Raji (cell line): ENCODE results near the gene SDHB.

ENCODE experiments used
- POLR2A ChIP-seq: IDR thresholded peaks from 2 replicates; pipeline ENCODE4 v1.6.1; 2011; ENCODE audit warnings: low read depth, low read length, control low read depth; ENCODE audit not compliant: insufficient read depth

Gene SDHB

GRCh38 chr1:16992675-16993074 lies 61.2 kb downstream of the SDHB start:
- TF ChIP-seq POLR2A = no peak

- TF ChIP-seq POLR2A = no peak
Observed at GRCh38 chr1:16992102-16992501, 61.7 kb downstream of the SDHB start.

- no peak for TF ChIP-seq POLR2A
Observed at GRCh38 chr1:16991571-16991970, 62.3 kb downstream of the SDHB start.

- no peak for TF ChIP-seq POLR2A
Observed at GRCh38 chr1:16989676-16990391, 64.0 kb downstream of the SDHB start.

DNA sequence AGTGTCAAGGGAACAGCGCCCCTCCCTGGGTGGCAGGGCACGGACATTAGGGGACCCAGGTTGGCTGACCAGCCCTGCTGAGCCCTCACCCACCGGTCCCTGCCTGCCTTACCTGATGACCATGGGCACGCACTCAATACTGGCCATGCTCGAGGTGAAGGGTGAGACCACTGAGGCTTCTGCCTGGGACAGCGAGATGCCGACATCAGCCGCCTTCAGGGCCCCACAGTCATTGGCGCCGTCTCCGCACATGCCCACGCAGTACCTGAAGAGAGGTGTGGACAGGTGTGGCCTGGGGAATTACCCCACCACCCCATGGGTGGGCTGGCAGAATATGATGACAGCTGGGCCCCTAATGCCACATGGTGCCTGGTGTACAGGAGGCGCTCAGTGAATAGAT lies 65.6 kb downstream of the SDHB start:
- TF ChIP-seq POLR2A = no peak

DNA sequence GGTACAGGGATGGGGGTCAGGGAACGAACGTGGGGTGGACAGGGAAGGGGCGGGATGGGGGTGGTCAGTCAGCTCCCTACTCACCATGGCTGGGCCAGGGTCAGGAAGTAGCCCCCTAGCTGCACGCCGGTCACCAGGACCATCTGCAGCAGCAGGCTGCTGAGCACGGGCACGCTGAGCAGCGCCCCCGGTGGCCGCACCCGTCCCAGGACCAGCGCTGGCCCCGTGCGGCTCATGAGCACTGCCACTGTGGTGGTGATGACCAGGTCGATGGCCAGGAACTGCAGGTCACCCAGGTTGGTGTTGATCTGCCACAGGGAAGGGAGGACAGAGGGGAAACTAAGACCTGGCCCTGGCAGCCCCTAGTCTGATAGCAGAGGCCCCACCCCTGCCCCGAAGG lies 66.9 kb downstream of the SDHB start:
- no peak for TF ChIP-seq POLR2A

DNA sequence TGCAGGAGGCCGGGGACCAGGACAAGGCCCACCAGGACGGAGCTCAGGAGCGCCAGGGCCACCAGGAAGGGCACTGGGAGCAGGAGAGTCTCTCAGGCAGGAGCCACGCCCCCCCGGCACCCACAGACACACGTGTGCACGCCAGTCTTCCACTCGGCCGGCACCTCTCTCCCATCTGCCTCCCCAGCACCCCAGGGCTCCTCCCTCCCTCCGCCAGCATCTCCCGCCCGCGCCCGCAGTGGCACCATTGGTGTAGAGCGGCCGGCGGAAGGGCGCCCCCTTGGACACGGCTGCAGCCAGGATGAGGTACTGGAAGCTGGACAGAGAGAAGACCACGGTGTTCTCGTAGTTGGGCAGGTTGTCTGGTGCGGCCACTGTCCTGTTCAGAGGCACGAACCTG lies 67.3 kb downstream of the SDHB start:
- TF ChIP-seq POLR2A = no peak

- TF ChIP-seq POLR2A = no peak
Observed at GRCh38 chr1:16986113-16986512, 67.7 kb downstream of the SDHB start.

- TF ChIP-seq POLR2A = no peak
Observed at GRCh38 chr1:16984717-16985116, 69.1 kb downstream of the SDHB start.

- no peak for TF ChIP-seq POLR2A
Observed at GRCh38 chr1:16983649-16984048, 70.2 kb downstream of the SDHB start.

- TF ChIP-seq POLR2A = no peak
Observed at GRCh38 chr1:16982902-16983301, 70.9 kb downstream of the SDHB start.

- no peak for TF ChIP-seq POLR2A
Observed at GRCh38 chr1:16981269-16981849, 72.5 kb downstream of the SDHB start.

GRCh38 chr1:16980473-16981268 lies 73.2 kb downstream of the SDHB start, which contains the start of gene MFAP2:
MFAP2 (minus strand) TSS chr1:16980620; CDS start chr1:16978273, 2,347 bp downstream.
- TF ChIP-seq POLR2A = no peak

- no peak for TF ChIP-seq POLR2A
Observed at GRCh38 chr1:16979475-16980327, 74.1 kb downstream of the SDHB start.

GRCh38 chr1:16978567-16979474 lies 75.0 kb downstream of the SDHB start:
- no peak for TF ChIP-seq POLR2A

- no peak for TF ChIP-seq POLR2A
Observed at GRCh38 chr1:16978139-16978538, 75.7 kb downstream of the SDHB start.
